Esophagus squamous epithelium (tissue), 4 donors: ENCODE measurements around the gene KLK11.

Source experiments
- CTCF ChIP-seq, 6 experiments: fragments of 450-650 bp in 4 of 6; fragments of 200-600 bp in 2 of 6; sonication (generic) in 2 of 6; IDR thresholded peaks; one replicate each; pipeline ENCODE4 v1.5.1; 2016 to 2019; ENCODE audit warnings: antibody characterized with exemption in 6 of 6, mild to moderate bottlenecking in 4 of 6, moderate library complexity in 4 of 6
- POLR2A ChIP-seq, 4 donors: fragments of 450-650 bp; IDR thresholded peaks; one replicate each; pipeline ENCODE4 v1.6.1; 2017; ENCODE audit warnings: antibody characterized with exemption in 4 of 4, mild to moderate bottlenecking in 4 of 4, moderate library complexity in 3 of 4

- TF ChIP-seq CTCF (IDR thresholded peaks at IDR 0.05) (no peak), POLR2A (IDR thresholded peaks at IDR 0.05) (no peak)
These were observed 44.2 kb downstream of the KLK11 start for GRCh38 chr19:50982186-50982585.
